ENCODE results near the gene SLC25A43.

DNA sequence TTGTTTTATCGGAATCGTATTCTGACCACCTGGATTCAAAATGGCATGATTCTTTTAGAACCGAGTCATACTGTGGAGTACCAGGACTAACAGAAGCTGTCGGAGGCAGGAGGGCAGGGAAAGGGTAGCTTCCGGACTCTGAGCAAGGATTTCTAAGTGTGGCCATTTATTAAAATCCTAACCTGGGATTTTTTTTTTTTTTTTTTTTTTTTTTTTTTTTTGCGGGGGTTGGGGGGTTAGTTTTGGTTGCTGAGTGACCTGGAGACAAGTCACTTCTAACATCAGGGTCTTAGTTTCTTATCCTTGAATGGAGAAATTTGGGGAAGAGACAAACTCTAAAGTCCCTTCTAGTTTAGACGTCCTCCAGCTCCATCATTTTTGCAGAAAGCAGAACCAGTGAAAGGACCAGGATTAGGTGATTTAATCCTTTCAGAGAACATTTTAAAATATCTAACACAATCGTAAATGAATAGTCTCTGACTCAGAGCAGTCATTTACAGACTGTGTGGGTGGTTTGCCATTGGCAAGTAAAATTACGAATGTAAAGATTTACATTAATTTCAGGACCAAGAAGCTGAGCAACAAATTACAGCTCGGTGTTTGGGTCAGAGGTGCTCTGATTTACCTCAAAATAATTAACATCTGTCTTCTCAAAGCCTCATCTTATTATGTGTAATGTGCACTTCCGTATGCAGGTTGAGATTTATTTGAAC, 76.4 kb downstream of the SLC25A43 start:
- TF ChIP-seq POLR2AphosphoS5 (IDR thresholded peaks at IDR 0.05; ENCODE audit: low read depth, low read length) = no peak
- no peak for TF ChIP-seq TAF1 (IDR thresholded peaks at IDR 0.05; ENCODE audit: low read depth, low read length)
